SH-SY5Y (cell line): ENCODE data around the gene TMEM45A.

Source experiments
- GATA2 ChIP-seq: IDR thresholded peaks from 2 replicates; pipeline ENCODE4 v1.6.1; 2011; ENCODE audit warnings: mild to moderate bottlenecking, low read depth, low read length
- GATA3 ChIP-seq: IDR thresholded peaks from 2 replicates; pipeline ENCODE4 v1.6.1; 2011; ENCODE audit warnings: low read depth, mild to moderate bottlenecking, low read length, moderate library complexity

Gene TMEM45A

GRCh38 chr3:100577382-100578008 is 85.1 kb downstream of the TMEM45A start:
- no peak for TF ChIP-seq GATA3
- no peak for TF ChIP-seq GATA2

GRCh38 chr3:100578646-100579045 is 86.2 kb downstream of the TMEM45A start:
- no peak for TF ChIP-seq GATA3
- TF ChIP-seq GATA2 = no peak

- TF ChIP-seq GATA2 = no peak
- TF ChIP-seq GATA3 = no peak
These were observed 87.7 kb downstream of the TMEM45A start for GRCh38 chr3:100580147-100580546.

- TF ChIP-seq GATA2 = no peak
These were observed 89.2 kb downstream of the TMEM45A start for GRCh38 chr3:100581650-100582049.

GRCh38 chr3:100584101-100584660 is 91.8 kb downstream of the TMEM45A start:
- no peak for TF ChIP-seq GATA2
- TF ChIP-seq GATA3 = no peak

- TF ChIP-seq GATA3 = no peak
- TF ChIP-seq GATA2 = no peak
These were observed 94.4 kb downstream of the TMEM45A start for GRCh38 chr3:100586832-100587231.

GRCh38 chr3:100588251-100588650 is 95.8 kb downstream of the TMEM45A start:
- TF ChIP-seq GATA2 = no peak
- no peak for TF ChIP-seq GATA3

- TF ChIP-seq GATA2 (no peak), GATA3 (no peak)
These were observed 97.9 kb downstream of the TMEM45A start for GRCh38 chr3:100590114-100590839.

GRCh38 chr3:100590840-100591147 is 98.4 kb downstream of the TMEM45A start:
- TF ChIP-seq GATA2 (no peak), GATA3 (no peak)

GRCh38 chr3:100591411-100591810 is 99.0 kb downstream of the TMEM45A start:
- TF ChIP-seq GATA2 (no peak), GATA3 (no peak)

- no peak for TF ChIP-seq GATA2
- TF ChIP-seq GATA3 = no peak
These were observed 108.0 kb downstream of the TMEM45A start for GRCh38 chr3:100600181-100601042.

- TF ChIP-seq GATA2 = no peak
- no peak for TF ChIP-seq GATA3
These were observed 110.4 kb downstream of the TMEM45A start for GRCh38 chr3:100602506-100603444.

GRCh38 chr3:100603469-100603868 is 111.0 kb downstream of the TMEM45A start:
- TF ChIP-seq GATA2 (no peak), GATA3 (no peak)
